ENCODE measurements around the gene EZR.

- TF ChIP-seq POLR2A (IDR thresholded peaks at IDR 0.05; ENCODE audit: low read depth, low read length) = no peak
- no peak for TF ChIP-seq POLR2AphosphoS5 (IDR thresholded peaks at IDR 0.05; ENCODE audit: low read depth, low read length)
- TF ChIP-seq TAF1 (IDR thresholded peaks at IDR 0.05; ENCODE audit: borderline replicate concordance, low read depth, low read length) = no peak
Observed at GRCh38 chr6:158785036-158785435, 34.1 kb downstream of the EZR start.

All from GM12892 (cell line).